CD14-positive monocyte (primary cell): ENCODE results near the gene FAM168B. TPM values are rescaled to one million over a fixed set of nuclear protein-coding genes. Genes with fewer than 3 reads are reported as not detected.

Experiments
- DNase-seq, 3 donors: peaks; one replicate each; pipeline ENCODE4 v3.0.0-alpha.2; 2011 to 2022
- H2AFZ ChIP-seq: 2 replicates; pipeline ENCODE4 v1.6.0; 2012; ENCODE audit warnings: mild to moderate bottlenecking, low read depth, low read length, inconsistent platforms; ENCODE audit not compliant: insufficient read depth, poor library complexity, severe bottlenecking
- H3K27ac ChIP-seq, 2 donors: 1 replicate in 1 of 2; 2 replicates in 1 of 2; pipeline ENCODE4 v1.5.1; 2012 to 2013; ENCODE audit warnings: low read length in 2 of 2, control low read depth in 1 of 2, inconsistent platforms in 1 of 2, low read depth in 1 of 2, mild to moderate bottlenecking in 1 of 2
- H3K27me3 ChIP-seq, 2 donors: one replicate each; pipeline versions ENCODE4 v1.6.0 to v1.6.1; 2011 to 2013; ENCODE audit warnings: low read length in 2 of 2; ENCODE audit not compliant: control insufficient read depth in 2 of 2, insufficient read depth in 2 of 2
- H3K36me3 ChIP-seq, 2 donors: replicated peaks in 1 of 2; 1 replicate in 1 of 2; 2 replicates in 1 of 2; pipeline versions ENCODE4 v1.5.1 to v1.6.1; 2012 to 2013; ENCODE audit warnings: low read length in 2 of 2, control low read depth in 1 of 2, inconsistent platforms in 1 of 2, mild to moderate bottlenecking in 1 of 2; ENCODE audit not compliant: insufficient read depth in 2 of 2, control insufficient read depth in 1 of 2
- H3K4me1 ChIP-seq, 2 donors: 1 replicate in 1 of 2; 2 replicates in 1 of 2; pipeline versions ENCODE4 v1.5.1 to v1.6.1; 2012 to 2013; ENCODE audit warnings: low read length in 2 of 2, control low read depth in 1 of 2, inconsistent platforms in 1 of 2, mild to moderate bottlenecking in 1 of 2, moderate library complexity in 1 of 2; ENCODE audit not compliant: insufficient read depth in 2 of 2, control insufficient read depth in 1 of 2
- H3K4me2 ChIP-seq: replicated peaks from 2 replicates; pipeline ENCODE3; 2012; ENCODE audit warnings: low read length, moderate library complexity, mild to moderate bottlenecking; ENCODE audit not compliant: poor library complexity, severe bottlenecking; ENCODE audit errors: extremely low read depth
- H3K4me3 ChIP-seq, 3 experiments: fragments of 200-600 bp in 1 of 3; sonication (generic) in 1 of 3; replicated peaks in 1 of 3; 1 replicate in 2 of 3; 2 replicates in 1 of 3; pipeline ENCODE4 v1.5.1; 2011 to 2013; ENCODE audit warnings: low read length in 3 of 3, mild to moderate bottlenecking in 3 of 3, control low read depth in 2 of 3, low read depth in 2 of 3, inconsistent platforms in 1 of 3, moderate library complexity in 1 of 3
- H3K79me2 ChIP-seq: 2 replicates; pipeline ENCODE4 v1.6.0; 2012; ENCODE audit warnings: mild to moderate bottlenecking, control low read depth, inconsistent platforms, low read length, moderate library complexity; ENCODE audit not compliant: insufficient read depth
- H3K9ac ChIP-seq: 2 replicates; pipeline ENCODE4 v1.6.0; 2017; ENCODE audit warnings: low read length, mild to moderate bottlenecking; ENCODE audit not compliant: insufficient read depth, poor library complexity, severe bottlenecking
- H3K9me3 ChIP-seq, 2 donors: replicated peaks in 1 of 2; 1 replicate in 1 of 2; 2 replicates in 1 of 2; pipeline versions ENCODE4 v1.5.1 to v1.6.1; 2012 to 2013; ENCODE audit warnings: low read length in 2 of 2, control low read depth in 1 of 2; ENCODE audit not compliant: control insufficient read depth in 1 of 2, insufficient read depth in 1 of 2
- H4K20me1 ChIP-seq: 2 replicates; pipeline ENCODE4 v1.6.0; 2012; ENCODE audit warnings: mild to moderate bottlenecking, low read length, control low read depth, moderate library complexity; ENCODE audit not compliant: insufficient read depth
- H3K27ac Mint-ChIP-seq, 7 donors: one replicate each; pipeline ENCODE4 v1.8.0; 2020; ENCODE audit warnings: mild to moderate bottlenecking in 7 of 7, mixed read lengths in 7 of 7, moderate library complexity in 6 of 7, inconsistent platforms in 2 of 7
- H3K27me3 Mint-ChIP-seq, 3 donors: one replicate each; pipeline ENCODE4 v1.8.0; 2021 to 2022; ENCODE audit warnings: low read depth in 3 of 3, mild to moderate bottlenecking in 3 of 3, mixed read lengths in 3 of 3, moderate library complexity in 3 of 3, inconsistent platforms in 1 of 3
- H3K36me3 Mint-ChIP-seq, 2 donors: one replicate each; pipeline ENCODE4 v1.8.0; 2020; ENCODE audit warnings: mixed read lengths in 2 of 2, inconsistent platforms in 1 of 2, mild to moderate bottlenecking in 1 of 2
- H3K4me1 Mint-ChIP-seq: one replicate; pipeline ENCODE4 v1.8.0; 2020; ENCODE audit warnings: mild to moderate bottlenecking, mixed read lengths
- H3K4me3 Mint-ChIP-seq, 2 donors: one replicate each; pipeline ENCODE4 v1.8.0; 2020; ENCODE audit warnings: mild to moderate bottlenecking in 2 of 2, mixed read lengths in 2 of 2, moderate library complexity in 1 of 2
- H3K9me3 Mint-ChIP-seq, 7 donors: one replicate each; pipeline ENCODE4 v1.8.0; 2020 to 2022; ENCODE audit warnings: mixed read lengths in 7 of 7, mild to moderate bottlenecking in 6 of 7, moderate library complexity in 6 of 7, inconsistent platforms in 2 of 7
- CTCF ChIP-seq: fragments of 200-600 bp; IDR thresholded peaks from one replicate; pipeline ENCODE4 v1.8.0; 2022; ENCODE audit warnings: antibody characterized with exemption, mild to moderate bottlenecking
- WGBS: methylation state at CpG from one replicate; pipeline ENCODE4 v1.1.5; 2013; ENCODE audit warnings: missing lambda C conversion rate; ENCODE audit not compliant: insufficient coverage; 5-methylcytosine and 5-hydroxymethylcytosine counted together
- intact Hi-C, 2 donors: fragments of 100-400 bp; cut with micrococcal nuclease; formaldehyde crosslinking; loops; one replicate each; pipeline versions ENCODE4 v1.15.0 to v1.15.1; 2023
- polyA plus RNA-seq, 3 donors: library from polyadenylated mRNA; depleted of rRNA in 1 of 3; unstranded in 2 of 3; stranded (reverse) in 1 of 3; fragments of 300-500 nt in 2 of 3; fragments of >200 nt in 1 of 3; fragmentation: Illumina TruSeq in 2 of 3; gene quantifications; 1 replicate in 2 of 3; 2 replicates in 1 of 3; pipeline ENCODE4 v1.2.3, GENCODE V29; 2012 to 2021

FAM168B gene
- polyA plus RNA-seq, 3 donors, result 20.5 to 33.2 (median 22.6) TPM

GRCh38 chr2:131006561-131006960, 86.7 kb downstream of the FAM168B start:
- no peaks in the 10 kb centered on the region for H3K36me3 Mint-ChIP-seq
- TF ChIP-seq CTCF, result no peak
- Histone ChIP-seq H3K27ac (no peak overlapping the region), H2AFZ (no peak overlapping the region), H3K36me3 (no peaks in the 10 kb centered on the region), H4K20me1 (no peaks in the 10 kb centered on the region), H3K9ac (no peak overlapping the region), H3K4me1 (no peaks in the 10 kb centered on the region), H3K4me3 (no peak overlapping the region), H3K9me3 (no peaks in the 10 kb centered on the region), H3K79me2 (no peaks in the 10 kb centered on the region), H3K4me2 (no peak overlapping the region), H3K27me3 (peaks cover 4 to 6% of the 10 kb centered on the region in 2 donors)
- intact Hi-C loops, result no loop called here
- no peak overlapping the region for H3K4me3 Mint-ChIP-seq
- peak overlapping the region in 1 of 7 donors; percentile 3 for H3K27ac Mint-ChIP-seq
- no peaks in the 10 kb centered on the region for H3K4me1 Mint-ChIP-seq
- 100% methylated on average over 2 of the region's 2 CpGs for WGBS
- H3K9me3 Mint-ChIP-seq, result peaks cover 0 to 5% (median 3%) of the 10 kb centered on the region in 7 donors
- DNase-seq, result no peak
- H3K27me3 Mint-ChIP-seq, result peaks cover 10 to 20% (median 12%) of the 10 kb centered on the region in 3 donors

GRCh38 chr2:131005216-131005935, 87.9 kb downstream of the FAM168B start:
- Histone ChIP-seq H3K4me1 (no peaks in the 10 kb centered on the region), H3K36me3 (no peaks in the 10 kb centered on the region), H3K27ac (no peak overlapping the region), H3K9me3 (no peaks in the 10 kb centered on the region), H4K20me1 (no peaks in the 10 kb centered on the region), H2AFZ (no peak overlapping the region), H3K4me2 (no peak overlapping the region), H3K27me3 (peaks cover 0 to under 1% of the 10 kb centered on the region in 2 donors), H3K79me2 (no peaks in the 10 kb centered on the region), H3K9ac (no peak overlapping the region), H3K4me3 (no peak overlapping the region)
- WGBS, result 88% methylated on average over 10 of the region's 16 CpGs
- Mint-ChIP-seq H3K4me1 (no peaks in the 10 kb centered on the region), H3K27me3 (peaks cover 6 to 19% (median 9%) of the 10 kb centered on the region in 3 donors), H3K27ac (no peak overlapping the region), H3K4me3 (no peak overlapping the region), H3K9me3 (peaks cover 0 to 7% (median 3%) of the 10 kb centered on the region in 7 donors), H3K36me3 (no peaks in the 10 kb centered on the region)
- TF ChIP-seq CTCF, result no peak
- intact Hi-C loops, result no loop called here
- DNase-seq, result no peak
